Measurements from ENCODE around the gene DNAH5. TPM values are rescaled to one million over a fixed set of nuclear protein-coding genes. Genes with fewer than 3 reads are reported as not detected.

DNAH5 gene
- total and polyA plus RNA-seq, 2 of the 8 experiments (the other 6 are each of a cell fraction or from before 2014, with no cell fraction given) = 0.30 to 0.73 TPM

DNA sequence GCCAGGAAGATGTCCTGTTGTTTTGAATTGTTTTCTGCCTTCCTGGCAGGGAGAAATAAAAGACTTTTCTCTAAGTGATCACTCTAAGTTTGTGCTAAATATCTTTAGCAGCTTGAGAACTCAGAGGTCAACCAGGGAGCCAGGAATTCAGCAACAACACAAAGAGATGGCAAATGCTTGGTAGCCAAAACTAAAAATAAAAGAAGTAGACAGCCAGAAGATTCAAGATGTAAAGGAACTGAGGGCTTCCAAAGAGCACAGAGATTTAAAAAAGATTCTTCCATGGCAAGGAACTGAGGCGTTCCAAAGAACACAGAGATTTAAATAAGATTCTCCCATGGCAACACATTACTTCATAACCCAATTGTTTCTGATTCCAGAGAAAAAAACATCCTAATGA is 9.6 kb downstream of the DNAH5 start:
- no peak overlapping the region for H2AFZ ChIP-seq (ENCODE audit: low read length)
- no peaks in the 10 kb centered on the region for H4K20me1 ChIP-seq (replicated peaks in 1 of 2; ENCODE audit: control insufficient read depth in 1 of 2, insufficient read depth in 2 of 2, low read length in 2 of 2)
- POLR2A ChIA-PET (ENCODE audit: partially characterized antibody) = no interaction called here
- no peak overlapping the region for H2BK5ac ChIP-seq (ENCODE audit: low read depth, low read length)
- no peak overlapping the region for H2BK15ac ChIP-seq (ENCODE audit: low read length)
- no peak overlapping the region for H3K4me2 ChIP-seq (ENCODE audit: insufficient read depth in 1 of 2, low read depth in 2 of 2, low read length in 2 of 2)
- H3K23ac ChIP-seq (ENCODE audit: insufficient read length) = no peak overlapping the region
- no peak overlapping the region for H2BK20ac ChIP-seq (ENCODE audit: low read length)
- no peak overlapping the region for H2AK5ac ChIP-seq (ENCODE audit: low read depth, low read length)
- H4K91ac ChIP-seq (replicated peaks; ENCODE audit: insufficient read length, low read length) = no peak overlapping the region
- no peaks in the 10 kb centered on the region for H3K23me2 ChIP-seq (ENCODE audit: low read depth, low read length)
- 96% methylated on average over 1 of the region's 1 CpG; no CpG with 5 or more reads in 1 of the 2 experiments for WGBS, 2 experiments (ENCODE audit: extremely low coverage in 1 of 2, insufficient coverage in 1 of 2, insufficient read length in 1 of 2, insufficient replicate concordance in 2 of 2, low coverage in 1 of 2, low lambda C conversion rate in 2 of 2, missing lambda C conversion rate in 1 of 2)
- no peak overlapping the region for H3K14ac ChIP-seq (ENCODE audit: insufficient read length)
- H3K56ac ChIP-seq (replicated peaks; ENCODE audit: insufficient read length, low read depth, low read length) = no peak overlapping the region
- CTCF ChIA-PET (ENCODE audit: partially characterized antibody) = no interaction called here
- no peaks in the 10 kb centered on the region for H3K79me1 ChIP-seq (ENCODE audit: low read depth, low read length)
- DNase-seq (ENCODE audit: low read depth in 1 of 2, low spot score in 2 of 2) = no peak
- no peak overlapping the region for H3K27ac ChIP-seq (ENCODE audit: low read depth, low read length)
- H4K5ac ChIP-seq (ENCODE audit: insufficient read length, low read depth, low read length) = no peak overlapping the region
- H3K4me3 ChIP-seq (ENCODE audit: extremely low read depth in 1 of 4, insufficient read depth in 2 of 4, low read depth in 3 of 4, low read length in 4 of 4) = no peak overlapping the region
- no peaks in the 10 kb centered on the region for H3K79me2 ChIP-seq (ENCODE audit: control insufficient read depth in 1 of 2, insufficient read depth in 2 of 2, low read length in 2 of 2)
- no peak overlapping the region for H2BK120ac ChIP-seq (replicated peaks; ENCODE audit: low read depth, low read length)
- no peaks in the 10 kb centered on the region for H3K27me3 ChIP-seq (replicated peaks in 1 of 4; ENCODE audit: control insufficient read depth in 3 of 4, extremely low read depth in 1 of 4, insufficient read depth in 3 of 4, low read length in 3 of 4)
- H3K4me1 ChIP-seq (replicated peaks in 1 of 4; ENCODE audit: control insufficient read depth in 3 of 4, insufficient read depth in 4 of 4, low read length in 3 of 4) = no peaks in the 10 kb centered on the region
- H3K4ac ChIP-seq (replicated peaks; ENCODE audit: insufficient read length, low read depth, low read length) = no peak overlapping the region
- 0 out of 4 replicates have a peak, but pooled peaks cover 0 to 3% of the 10 kb centered on the region in 2 experiments for H3K9me3 ChIP-seq (ENCODE audit: insufficient read depth in 2 of 2, low read depth in 1 of 2, low read length in 1 of 2)
- H2BK12ac ChIP-seq (ENCODE audit: low read depth, low read length) = no peak overlapping the region
- H3K9ac ChIP-seq (replicated peaks in 1 of 4; ENCODE audit: extremely low read depth in 1 of 4, low read depth in 3 of 4, low read length in 3 of 4) = no peak overlapping the region
- TF ChIP-seq SP1 (IDR thresholded peaks at IDR 0.05; ENCODE audit: low read depth, low read length) (no peak), NRF1 (IDR thresholded peaks at IDR 0.05; ENCODE audit: low read depth, low read length) (no peak), CTBP2 (IDR thresholded peaks at IDR 0.05; ENCODE audit: borderline replicate concordance, insufficient read depth, insufficient read length, low read length) (no peak), ASH2L (IDR thresholded peaks at IDR 0.05; ENCODE audit: low read length) (no peak)
- H4K8ac ChIP-seq (ENCODE audit: extremely low read depth, insufficient read depth, low read length) = no peak overlapping the region
- no peaks in the 10 kb centered on the region; a peak in 1 of 8 replicates for H3K36me3 ChIP-seq (ENCODE audit: control insufficient read depth in 2 of 4, insufficient read depth in 4 of 4, low read length in 3 of 4)
- no peak overlapping the region for H3K18ac ChIP-seq (ENCODE audit: extremely low read depth, low read length)
- no peak for FAIRE-seq

Data from H1 (cell line).